NCI-H2029 (cell line): Measurements from ENCODE around the gene WDR83.

Source experiments
- DNase-seq: peaks from one replicate; lab custom pipeline; 2025; lab: John Stamatoyannopoulos, UW

Gene WDR83

DNA sequence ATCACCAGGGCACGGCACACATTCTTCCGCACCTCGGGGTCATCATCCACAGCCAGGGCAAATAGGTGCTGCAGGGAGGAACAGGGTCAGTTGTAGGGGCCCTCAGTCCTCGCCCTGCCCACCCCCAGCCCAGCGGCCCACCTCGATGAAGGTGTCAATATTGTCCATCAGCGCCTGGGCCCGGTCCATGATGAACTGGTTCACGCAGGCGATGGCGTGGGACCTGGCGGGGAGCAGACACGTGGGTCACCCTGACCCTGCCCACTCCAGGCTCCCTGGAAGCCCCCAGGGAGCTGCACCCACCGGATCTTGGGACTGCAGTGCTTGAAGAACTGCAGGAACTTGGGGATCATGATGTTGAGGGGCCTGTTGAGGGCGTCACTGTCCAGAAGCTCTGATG lies 48.5 kb downstream of the WDR83 start:
- no peak for DNase-seq

DNA sequence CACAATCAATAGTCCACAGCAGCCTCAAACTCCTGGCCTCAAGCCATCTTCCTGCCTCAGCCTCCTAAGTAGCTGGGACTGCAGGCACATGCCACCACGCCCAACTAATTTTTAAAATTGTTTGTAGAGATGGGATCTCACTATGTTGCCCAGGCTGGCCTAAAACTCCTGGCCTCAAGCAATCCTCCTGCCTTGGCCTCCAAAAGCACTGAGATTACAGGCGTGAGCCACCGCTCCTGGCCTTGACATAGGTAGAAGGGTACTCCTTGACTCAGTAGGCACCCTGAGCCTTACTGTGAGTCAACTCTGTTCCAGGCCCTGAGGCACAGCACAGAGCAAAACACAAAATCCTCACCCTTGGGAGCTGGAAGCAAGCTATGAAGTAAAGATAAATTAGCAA lies 49.3 kb downstream of the WDR83 start:
- no peak for DNase-seq

DNA sequence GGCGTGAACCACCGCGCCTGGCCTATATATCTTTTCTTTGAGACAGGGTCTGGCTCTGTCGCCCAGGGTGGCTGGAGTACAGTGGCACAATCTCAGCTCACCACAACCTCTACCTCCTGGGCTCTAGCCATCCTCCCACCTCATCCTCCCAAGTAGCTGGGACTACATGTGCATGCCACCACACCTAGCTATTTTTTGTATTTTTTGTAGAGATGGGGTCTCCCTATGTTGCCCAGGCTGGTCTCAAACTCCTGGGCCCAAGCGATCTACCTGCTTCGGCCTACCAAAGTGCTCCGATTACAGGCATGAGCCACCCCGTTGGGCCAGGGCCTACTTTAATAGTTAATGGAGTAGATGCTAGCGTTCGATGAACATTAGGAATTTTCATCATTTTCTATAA lies 53.7 kb downstream of the WDR83 start:
- no peak for DNase-seq

DNA sequence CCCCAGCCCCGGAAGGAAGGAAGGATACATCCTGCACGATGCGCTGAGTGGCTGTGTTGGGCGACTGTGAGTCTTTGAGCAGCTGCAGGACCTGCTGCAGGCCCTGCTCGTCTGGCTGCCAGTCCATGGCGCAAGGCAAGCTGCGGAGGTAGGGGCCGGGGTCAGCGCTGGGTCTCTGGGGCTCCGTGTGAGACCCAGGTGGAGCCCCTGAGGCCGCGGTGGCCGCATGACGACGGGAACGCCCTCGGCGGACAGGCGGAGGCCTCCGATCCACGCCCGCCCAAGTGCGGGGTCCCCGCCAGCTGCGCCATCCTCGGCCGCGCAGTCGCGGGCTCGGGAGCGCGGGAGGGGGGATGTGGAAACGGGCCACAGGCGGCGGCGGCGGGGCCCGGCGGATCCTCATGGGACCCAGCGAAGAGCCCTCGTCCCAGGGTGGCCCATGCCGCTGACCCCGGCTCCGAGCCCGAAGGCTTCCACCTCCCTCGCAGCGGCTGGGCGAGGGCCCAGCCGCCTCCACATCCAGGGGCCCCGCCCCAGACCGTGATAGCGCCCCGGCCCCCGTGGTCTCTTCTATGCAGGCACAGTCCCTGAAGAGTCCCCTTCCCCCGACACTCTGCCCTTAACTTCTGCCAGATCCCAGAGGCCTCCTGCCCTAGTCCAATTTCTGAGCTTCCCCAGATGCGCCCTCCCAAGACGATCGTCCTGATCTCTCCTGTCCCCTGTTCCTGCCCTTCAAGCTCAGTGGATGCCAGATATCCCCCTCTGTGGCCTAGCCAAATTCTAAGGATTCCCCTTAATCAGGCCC lies 54.4 kb downstream of the WDR83 start:
- no peak for DNase-seq

DNA sequence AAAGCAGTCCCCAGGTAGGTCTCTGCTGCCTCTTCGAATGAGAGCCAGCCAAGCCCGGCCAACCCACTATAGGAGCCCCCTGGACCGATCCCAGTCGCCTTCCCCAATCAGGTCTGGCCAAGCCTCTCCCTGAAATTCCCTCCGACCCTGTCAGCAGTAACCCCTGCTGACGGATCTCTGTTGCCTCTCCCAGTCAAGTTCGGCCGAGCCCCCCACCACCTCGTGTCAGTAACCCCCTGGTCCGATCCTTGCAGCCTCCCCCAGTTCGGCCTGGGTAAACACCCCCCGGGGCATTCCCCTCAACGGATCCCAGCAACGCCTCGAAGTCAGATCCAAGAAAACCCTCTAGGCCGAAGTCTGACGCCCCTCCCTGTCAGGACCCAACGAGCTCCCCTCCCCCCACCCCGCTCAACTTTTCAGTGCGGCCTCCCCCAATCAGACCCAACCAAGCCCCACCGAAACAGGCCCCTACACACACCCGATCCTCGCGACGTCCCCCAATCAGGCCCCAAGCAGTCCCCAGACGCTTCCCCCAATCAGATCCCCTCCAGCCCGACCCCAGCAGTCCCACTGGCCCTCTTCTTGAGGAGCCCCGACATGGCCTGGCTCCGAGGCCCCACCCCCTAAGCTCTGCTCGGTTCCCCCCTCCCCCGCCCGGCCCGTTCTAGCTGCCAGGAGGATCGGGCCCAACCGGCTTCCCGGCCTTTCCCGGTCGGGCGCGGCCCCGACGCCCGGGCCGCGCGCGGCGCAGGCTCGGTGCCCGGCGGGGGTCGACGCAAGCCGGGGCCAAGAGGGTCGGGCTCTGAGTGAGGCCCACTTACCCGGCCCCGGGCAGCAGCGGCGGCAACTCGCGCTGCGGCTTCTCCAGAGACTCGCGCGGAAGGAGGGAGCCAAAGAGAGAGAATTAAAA lies 55.3 kb downstream of the WDR83 start:
- DNase-seq, result peak; percentile 39

DNA sequence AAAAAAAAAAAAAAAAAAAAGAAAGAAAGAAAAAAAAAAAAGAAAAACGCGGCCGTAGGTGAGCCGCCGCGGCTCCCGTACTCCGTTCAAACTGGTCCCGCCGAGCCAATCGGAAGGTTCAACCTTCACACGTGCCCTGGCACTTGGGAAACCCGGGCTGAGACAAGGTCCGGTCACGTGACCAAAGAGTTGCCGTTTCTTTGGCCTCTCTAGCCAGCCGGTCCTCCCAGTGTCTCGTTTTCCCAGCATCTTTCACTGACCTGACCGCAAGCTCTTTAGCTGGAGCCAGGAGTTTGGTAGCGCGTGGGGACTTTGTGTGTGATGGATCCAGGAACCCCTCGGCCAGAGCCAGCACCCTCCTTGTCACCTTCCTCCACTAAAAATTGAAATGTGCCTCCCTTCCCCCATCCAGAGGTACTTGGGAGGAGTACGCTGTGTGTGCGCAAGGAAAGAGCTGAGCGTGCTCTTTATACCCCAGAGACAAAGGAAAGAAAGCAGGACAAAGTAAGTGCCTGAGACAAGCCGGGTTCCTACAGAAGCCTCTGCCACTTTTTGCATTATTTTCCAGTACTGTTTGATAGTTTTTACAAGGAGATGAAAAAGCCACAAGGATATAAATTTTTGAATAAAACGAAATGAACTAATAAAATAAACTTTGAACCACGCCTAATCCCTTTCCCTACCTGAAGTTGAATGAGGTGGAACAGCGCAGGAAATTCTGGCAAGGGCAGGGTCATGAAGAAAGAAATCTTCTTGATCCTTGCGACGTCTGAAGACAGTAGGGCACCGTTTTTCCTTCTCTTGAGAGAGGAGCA lies 56.2 kb downstream of the WDR83 start:
- DNase-seq, result peak; percentile 99

DNA sequence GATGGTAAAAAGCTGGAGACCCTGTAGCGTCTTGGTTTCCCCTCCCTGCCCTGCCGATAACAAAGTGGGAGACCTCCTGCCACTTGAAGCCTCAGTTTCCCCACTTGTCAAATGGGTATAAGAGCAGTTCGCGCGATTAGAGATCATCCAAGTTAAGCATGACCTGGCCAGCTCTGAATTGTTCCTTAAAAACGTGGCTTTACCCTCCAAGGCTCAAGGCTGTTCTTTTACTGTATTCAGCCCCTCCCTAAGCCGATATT lies 56.7 kb downstream of the WDR83 start:
- DNase-seq, result no peak

DNA sequence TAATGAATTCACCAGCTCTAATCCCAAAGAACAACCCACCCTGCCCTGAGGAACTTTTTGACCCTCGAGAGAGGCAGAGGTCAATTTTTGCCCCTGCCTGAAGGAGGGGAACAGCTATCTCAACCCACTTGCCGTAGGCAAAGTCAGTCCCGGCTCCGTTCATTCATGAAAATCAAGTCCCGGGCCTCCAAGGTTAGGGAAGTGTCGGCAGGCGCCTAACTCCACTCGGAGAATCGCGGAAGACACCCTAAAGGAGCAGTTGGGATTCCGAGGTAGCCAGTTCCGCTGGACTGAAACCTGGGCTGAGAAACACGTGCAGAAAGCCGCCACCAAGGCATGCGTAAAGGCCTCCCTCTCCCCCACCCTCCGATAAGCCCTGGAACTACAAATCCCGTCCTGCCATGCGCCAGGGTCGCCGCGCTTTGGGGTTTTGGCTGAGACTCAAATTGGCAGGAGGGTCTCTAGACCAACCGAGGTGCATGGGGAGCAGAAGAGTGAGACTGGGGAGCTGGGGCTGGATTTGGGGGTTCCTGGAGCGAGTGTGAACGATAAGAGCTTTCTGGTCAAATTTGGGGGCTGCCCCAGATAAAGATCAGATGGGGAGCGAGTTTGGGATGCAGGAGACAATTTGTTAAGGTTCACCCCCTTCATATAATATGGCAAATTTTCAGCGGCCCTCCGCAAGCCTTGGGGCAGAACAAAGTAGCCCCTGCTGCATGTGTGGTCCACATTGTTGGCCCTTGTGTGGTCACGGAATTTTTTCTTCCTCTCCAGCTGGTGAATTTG lies 57.2 kb downstream of the WDR83 start, which contains the start of gene TNPO2:
TNPO2 (minus strand) TSS at position 292 of the 786 bp plus-strand sequence. CDS start 2,955 bp downstream, outside the sequence.
- peak; percentile 52 for DNase-seq
